Coronary artery (tissue), 2 donors: ENCODE data around the gene PPARGC1A.

ENCODE experiments used
- DNase-seq: peaks from one replicate; pipeline ENCODE4 v3.0.0-alpha.2; 2017; ENCODE audit warnings: low spot score
- H3K27ac ChIP-seq, 2 donors: fragments of 200-600 bp; sonication (generic); one replicate each; pipeline ENCODE4 v1.5.1; 2016 to 2019
- H3K4me3 ChIP-seq: fragments of 200-600 bp; sonication (generic); 2 replicates; pipeline ENCODE4 v1.5.1; 2016; ENCODE audit warnings: mild to moderate bottlenecking, moderate library complexity
- TF ChIP-seq, protein P1 (sequence below): fragments of 200-600 bp; sonication (generic); IDR thresholded peaks from one replicate; pipeline ENCODE4 v1.5.1; 2019; ENCODE audit warnings: antibody characterized with exemption

Gene PPARGC1A

DNA sequence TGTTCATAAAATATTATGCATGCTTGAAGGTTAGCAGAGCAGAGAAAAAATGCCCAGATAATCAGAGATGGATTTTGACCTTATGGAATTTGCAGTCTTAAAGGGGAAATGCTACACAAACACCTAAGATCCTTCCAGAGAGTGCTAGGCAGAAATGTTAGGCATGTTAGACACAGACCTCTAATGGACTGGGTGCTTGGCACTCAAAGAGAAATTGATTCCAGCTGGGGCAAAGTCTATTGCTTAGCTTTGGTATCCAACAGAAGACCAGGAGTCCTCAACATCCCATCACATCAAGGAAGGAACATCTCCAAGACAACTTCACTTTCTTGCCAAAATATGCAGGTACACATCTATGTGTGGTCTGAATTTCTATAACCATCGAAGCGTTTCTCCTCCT, 32.2 kb upstream of the PPARGC1A start:
- Histone ChIP-seq H3K4me3 (no peak overlapping the region), H3K27ac (no peak overlapping the region)
- no peak for DNase-seq
- TF ChIP-seq, protein P1, sequence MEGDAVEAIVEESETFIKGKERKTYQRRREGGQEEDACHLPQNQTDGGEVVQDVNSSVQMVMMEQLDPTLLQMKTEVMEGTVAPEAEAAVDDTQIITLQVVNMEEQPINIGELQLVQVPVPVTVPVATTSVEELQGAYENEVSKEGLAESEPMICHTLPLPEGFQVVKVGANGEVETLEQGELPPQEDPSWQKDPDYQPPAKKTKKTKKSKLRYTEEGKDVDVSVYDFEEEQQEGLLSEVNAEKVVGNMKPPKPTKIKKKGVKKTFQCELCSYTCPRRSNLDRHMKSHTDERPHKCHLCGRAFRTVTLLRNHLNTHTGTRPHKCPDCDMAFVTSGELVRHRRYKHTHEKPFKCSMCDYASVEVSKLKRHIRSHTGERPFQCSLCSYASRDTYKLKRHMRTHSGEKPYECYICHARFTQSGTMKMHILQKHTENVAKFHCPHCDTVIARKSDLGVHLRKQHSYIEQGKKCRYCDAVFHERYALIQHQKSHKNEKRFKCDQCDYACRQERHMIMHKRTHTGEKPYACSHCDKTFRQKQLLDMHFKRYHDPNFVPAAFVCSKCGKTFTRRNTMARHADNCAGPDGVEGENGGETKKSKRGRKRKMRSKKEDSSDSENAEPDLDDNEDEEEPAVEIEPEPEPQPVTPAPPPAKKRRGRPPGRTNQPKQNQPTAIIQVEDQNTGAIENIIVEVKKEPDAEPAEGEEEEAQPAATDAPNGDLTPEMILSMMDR = no peak

GRCh38 chr4:23921447-23921845, 31.6 kb upstream of the PPARGC1A start:
- H3K27ac ChIP-seq = no peak overlapping the region
- no peak for DNase-seq
- H3K4me3 ChIP-seq = no peak overlapping the region

DNA sequence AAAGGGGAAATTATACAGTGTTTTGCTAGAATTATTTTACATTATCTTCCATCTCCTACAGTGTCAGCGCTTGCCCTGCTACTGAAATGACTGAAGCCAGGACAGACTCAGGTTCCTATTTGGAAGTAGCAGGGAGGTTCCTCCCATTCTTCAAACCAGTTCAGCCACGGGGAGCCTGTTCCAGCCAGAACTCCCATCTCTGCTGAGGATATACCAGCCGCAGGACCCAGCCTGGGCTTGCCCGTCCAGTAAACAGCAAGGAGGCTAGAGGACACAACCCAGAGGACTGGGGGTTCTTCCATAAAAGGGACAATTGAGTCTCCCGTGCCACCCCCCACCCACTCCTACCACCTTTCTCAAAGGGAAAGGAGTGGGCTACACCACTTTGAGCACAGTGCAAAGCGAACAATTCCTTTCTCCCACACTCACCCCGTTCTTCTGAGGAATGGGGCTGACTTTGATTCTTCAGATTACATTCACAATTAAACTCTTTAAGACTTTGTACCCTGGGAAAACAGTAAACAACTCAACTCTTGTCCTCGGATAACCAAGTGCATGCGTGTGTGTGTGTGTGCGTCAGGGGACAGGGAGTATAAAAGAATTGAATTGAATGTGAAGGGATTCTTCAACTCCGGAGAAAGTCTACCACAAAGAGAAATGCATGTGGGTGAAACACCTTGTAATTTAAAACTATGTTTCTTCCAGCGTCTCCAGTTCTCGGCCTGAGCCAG, 31.0 kb upstream of the PPARGC1A start:
- DNase-seq = no peak
- no peak overlapping the region for H3K27ac ChIP-seq
- no peak overlapping the region for H3K4me3 ChIP-seq
- TF ChIP-seq, protein P1 = no peak

More at GRCh38 chr4:23921447-23921845, 31.6 kb upstream of the PPARGC1A start:
- TF ChIP-seq, protein P1 = no peak

- no peak overlapping the region for H3K4me3 ChIP-seq
- H3K27ac ChIP-seq = no peak overlapping the region
- TF ChIP-seq, protein P1 = no peak
- DNase-seq = no peak
Measured at GRCh38 chr4:23920296-23920695, 30.4 kb upstream of the PPARGC1A start.

DNA sequence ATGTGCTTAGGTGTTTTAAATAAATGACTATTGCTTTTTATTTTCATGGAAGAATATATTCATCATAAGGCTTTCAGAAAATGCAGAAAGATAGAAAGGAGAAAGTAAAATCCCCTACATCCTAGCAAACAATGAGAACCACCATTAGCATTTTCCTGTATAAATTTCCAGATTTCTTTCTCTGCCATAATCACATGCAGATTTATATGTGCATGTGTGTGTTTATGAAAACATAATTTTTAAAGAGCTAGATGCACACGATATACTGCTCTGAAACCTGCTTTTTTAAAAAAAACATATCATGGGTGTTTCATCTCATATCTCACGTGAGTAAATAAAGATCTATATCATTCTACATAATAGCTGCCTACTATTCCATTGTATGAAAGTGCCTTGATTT, 26.4 kb upstream of the PPARGC1A start:
- no peak overlapping the region for H3K4me3 ChIP-seq
- DNase-seq = no peak
- H3K27ac ChIP-seq = no peak overlapping the region
- TF ChIP-seq, protein P1 = no peak

DNA sequence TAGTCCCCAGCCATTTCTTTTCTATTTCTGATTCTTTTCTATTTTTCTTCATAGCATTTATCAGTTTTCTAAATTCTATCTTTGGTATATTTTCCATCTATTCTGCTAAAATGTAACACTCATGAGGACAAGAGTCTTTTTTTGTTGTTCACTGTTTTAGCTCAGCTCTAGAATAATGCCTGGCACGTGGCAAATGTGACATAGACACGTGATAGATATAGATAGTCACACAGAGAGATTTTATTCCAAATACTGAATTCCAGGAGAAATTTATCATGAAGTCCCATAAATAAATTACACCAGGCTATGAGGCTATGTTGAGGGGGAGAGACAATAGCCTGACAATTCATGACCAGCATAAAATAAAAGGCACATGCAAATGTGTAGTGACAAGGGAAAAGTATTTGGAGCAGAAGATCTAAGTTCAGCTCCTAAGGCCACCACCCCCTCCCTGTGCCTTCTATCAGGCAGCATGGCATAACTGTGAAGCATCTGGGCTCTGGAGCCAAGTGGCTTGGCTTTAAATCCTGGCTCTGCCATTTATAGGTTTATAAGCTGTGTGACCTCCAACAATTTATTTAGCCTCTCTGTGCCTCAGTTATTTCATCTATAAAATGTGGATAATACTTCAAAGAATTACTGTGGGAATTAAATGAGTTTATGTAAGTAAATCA, 25.7 kb upstream of the PPARGC1A start:
- no peak overlapping the region for H3K4me3 ChIP-seq
- no peak for DNase-seq
- H3K27ac ChIP-seq = no peak overlapping the region
- TF ChIP-seq, protein P1 = no peak
